Renal pelvis (tissue), 4 donors: ENCODE data around the gene ARSB. TPM values are rescaled to one million over a fixed set of nuclear protein-coding genes. Genes with fewer than 3 reads are reported as not detected.
"Not testable (repeated sequence)": the region's sequence is repeated elsewhere in the genome, so short reads cannot be mapped to it uniquely, and the experiment has no call there.

ENCODE experiments used
- DNase-seq: peaks from one replicate; pipeline ENCODE4 v3.0.0-alpha.2; 2013
- polyA plus RNA-seq, 3 donors: library from polyadenylated mRNA; unstranded; fragments of 120-200 nt; gene quantifications; one replicate each; pipeline ENCODE4 v1.2.1, GENCODE V29; 2013; ENCODE audit not compliant: insufficient read length in 3 of 3

The ARSB gene
- polyA plus RNA-seq, 3 donors: 19.1 to 23.0 (median 21.4) TPM

DNA sequence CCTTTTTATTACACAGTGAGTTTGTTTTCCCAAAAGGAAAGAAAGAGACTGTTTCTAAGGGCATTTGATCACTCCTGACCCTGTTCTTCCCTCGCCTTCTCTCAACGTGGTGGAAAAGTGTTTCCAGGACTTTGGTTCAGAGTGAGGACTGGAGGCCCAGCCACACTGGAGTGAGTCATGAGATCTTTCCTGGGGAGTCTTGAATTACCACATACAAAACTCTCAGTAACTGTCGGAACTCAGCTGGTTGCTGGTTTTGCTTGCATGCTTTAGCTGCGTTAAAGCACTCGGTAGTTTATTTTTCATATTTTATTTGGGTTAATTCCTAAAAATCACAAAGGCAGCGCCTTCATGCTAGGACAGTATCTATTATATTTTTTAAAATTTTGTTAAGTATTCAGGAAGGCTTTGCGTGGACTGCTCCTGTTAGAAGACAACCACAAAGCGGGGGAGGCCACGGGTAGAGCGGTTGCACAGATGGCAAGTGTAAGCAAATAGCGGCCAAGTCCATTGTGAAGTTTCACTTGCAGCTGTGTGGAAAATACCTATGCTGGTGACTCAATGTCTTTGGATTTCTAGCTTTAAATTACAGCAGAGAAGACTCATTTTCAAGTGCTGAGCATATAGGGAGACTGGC, 77.7 kb downstream of the ARSB start:
- no peak for DNase-seq

DNA sequence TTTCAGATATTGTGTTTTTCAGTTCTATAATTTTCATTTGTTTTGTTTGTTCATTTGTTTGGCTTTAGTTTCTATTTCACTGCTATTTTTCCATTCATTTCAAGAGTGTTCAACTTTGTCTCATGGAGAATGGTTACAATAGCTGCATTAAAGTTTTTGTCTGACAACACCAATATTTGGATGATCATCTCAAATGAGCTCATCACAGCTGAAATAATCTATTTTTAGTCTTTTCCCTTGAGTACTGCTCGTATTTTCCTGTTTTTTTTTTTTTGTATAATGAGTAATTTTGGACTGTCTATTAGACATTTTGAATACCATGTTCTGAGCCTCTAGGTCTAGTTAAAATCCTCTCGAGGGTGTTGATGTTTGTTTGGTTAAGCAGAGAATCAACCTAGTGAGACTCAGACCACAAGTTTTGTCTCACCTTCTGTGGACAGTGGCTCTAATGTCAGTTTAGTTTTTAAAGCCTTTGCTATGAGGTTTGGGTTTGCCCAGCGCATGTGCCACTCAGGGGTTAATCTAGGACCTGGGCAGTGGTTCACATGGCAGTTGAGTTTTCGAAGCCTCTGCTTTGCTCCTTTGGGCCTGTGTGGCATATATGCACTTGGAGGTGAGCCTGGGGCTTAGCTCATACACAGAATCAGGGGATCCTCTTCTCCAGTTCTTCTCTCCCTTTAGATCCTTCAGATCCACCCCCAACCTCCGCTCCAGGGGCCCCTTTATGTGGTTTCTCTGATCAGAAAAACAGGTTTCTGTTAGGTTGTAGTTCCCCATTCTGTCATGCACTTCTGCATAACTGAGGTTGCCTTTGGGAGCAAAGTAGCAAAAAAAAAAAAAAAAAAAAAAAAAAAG, 79.8 kb downstream of the ARSB start:
- no peak for DNase-seq

DNA sequence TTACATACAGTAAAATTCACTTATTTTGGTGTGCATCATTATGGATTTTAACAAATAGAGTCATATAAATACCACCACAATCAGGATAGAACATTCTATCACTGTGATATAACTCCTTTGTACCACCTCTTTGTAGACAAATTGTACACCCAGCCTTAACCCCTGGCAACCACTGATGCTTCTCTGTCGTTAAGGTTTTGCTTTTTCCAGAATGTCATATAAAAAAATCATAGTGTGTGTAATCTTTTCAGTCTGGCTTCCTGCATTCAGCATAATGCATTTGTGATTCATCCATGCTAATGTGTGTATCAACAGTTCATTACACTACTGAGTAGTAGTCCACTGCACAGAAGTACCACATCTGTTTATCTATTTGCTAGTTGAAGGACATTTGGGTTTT, 81.2 kb downstream of the ARSB start:
- DNase-seq: no peak

DNA sequence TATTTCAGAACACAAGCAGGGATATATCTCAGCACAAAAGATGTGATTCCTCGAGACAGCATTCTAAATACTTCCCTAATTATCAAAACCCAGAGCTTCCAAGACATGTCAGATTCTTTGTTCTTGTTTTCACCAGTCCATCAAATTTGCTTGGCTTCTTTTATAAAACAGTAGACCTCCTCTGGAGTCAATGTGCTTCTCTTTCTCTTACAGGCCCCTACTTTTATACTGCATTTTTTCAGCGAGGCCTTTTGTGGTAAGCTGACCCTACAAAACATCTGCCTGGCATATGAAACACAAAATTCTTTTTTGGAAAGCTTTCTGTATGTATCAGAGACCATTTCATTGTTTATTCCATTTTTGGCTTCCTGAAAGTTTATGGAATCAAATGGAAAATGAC, 81.8 kb downstream of the ARSB start:
- no peak for DNase-seq

DNA sequence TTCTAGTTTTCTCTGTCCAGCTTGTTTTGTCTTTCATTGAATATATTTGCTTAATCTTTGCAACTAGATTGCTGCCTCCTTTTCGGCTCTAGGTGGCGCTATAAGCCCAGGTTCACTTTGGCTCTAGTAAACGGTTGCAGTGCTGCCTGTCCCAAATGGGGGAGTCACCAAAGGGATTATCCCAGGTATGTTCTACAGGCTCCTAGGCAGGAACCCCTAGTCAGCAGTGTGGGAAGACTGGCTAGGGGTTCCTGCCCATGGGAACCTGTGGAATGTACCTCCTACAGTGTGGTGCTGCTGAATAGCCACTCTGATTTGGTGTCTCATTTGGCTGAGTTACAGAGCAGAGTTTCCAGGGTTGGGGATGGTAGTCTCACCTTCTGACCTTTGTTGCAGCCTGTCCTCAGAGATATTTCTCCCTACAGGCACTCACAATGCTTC, 85.2 kb downstream of the ARSB start:
- DNase-seq: no peak

DNA sequence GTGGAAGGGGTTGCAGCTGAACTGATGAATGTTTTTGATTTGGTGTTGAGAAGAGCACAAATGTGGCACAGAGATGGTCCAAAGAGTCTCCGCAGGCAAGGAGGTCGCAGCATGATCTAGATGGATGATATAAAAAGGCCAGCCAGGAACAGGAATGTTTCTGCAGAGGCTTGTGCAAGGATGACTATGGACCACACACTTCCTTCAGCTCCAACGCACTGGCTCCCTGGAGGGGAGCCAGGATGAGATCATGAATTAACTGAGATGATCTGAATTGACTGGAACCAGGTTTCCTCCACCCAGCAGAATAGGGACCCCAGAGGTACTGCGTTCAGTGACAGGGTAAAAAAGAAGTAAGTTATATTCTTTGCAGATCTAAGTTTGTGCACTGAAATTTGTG, 89.0 kb downstream of the ARSB start:
- no peak for DNase-seq

DNA sequence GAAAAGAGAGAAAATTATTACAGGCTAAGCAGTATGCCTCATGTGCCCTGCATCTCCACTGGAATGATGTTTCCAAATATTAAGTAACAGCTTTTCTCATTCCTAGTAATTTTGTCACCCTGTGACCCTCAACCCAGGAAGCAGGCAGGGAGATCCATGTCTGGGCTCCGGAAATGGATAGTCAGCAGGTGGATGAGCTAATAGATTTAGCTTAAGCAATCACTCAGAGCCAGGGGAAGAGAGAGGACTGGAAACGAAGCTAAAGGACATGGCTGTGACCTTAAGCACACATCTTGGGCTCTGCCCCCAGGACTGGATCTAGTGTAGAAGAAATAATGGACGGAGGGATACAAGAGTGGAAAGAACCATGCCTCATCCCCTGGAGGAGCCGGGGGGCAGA, 89.5 kb downstream of the ARSB start:
- DNase-seq: no peak

DNA sequence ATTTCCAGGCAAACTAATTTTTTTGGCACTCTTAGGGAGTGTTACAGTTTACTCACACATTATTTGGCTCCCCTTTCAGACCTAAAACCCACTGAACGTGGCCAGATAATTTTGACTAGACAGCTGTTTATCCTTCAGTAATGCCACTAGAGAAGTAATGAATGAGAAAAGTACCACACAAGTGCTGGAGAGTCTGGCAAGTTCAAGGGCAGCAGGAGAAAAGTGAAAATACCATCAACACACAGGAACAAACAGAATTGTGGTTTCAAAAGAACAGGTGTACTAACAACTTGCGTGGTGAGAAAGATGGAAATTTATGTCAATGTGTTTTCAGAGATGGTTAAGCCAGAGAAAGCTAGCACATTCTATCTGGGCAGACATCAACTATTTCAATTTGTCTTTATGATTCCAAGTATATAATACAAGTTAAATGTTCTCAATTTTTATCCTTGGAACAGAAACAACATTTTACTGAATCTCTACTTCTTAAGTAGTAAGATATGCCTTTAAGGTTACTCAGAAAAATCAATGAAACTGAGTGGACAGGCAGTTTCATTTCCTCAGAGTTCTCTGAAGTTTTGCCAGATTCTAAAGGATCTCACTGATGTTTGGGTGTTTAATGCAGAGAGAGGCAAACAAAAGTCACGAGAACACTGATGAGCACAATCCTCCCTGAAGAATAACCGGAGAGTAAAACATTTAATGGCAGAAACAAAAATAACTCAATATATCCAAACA, 91.0 kb downstream of the ARSB start:
- DNase-seq: no peak

DNA sequence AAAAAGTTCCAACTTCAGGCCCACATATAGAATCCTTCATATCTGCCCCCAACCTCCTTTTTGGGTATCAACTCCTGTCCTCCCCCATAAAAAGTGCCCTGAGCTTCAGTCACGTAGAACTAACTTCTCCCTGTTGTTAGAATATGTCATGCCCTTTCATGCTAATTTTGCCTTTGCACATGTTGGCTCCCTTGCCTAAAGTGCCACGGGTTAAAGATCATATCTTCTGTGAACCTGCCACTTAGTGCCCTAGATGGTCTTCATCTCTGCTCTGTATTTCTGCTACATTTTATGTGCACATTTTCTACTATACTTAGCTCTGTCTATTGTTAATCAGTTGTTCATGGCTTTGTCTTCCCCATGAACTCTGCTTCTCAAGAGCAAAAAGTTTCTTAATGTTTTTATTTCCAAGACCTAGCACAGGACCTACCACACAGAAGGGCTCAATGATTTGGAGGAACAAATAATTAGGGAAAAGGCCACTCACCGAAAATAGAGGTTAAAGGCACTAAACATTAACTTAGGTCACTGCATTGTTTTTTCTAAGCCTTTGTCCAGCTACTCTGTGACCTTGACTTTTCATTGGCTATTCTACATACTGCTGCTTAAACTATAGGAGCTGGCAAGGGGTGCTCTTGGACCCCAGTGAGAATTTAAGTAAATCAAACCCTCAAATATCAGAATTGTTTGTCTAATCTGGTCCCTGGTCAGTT, 94.3 kb downstream of the ARSB start:
- no peak for DNase-seq

DNA sequence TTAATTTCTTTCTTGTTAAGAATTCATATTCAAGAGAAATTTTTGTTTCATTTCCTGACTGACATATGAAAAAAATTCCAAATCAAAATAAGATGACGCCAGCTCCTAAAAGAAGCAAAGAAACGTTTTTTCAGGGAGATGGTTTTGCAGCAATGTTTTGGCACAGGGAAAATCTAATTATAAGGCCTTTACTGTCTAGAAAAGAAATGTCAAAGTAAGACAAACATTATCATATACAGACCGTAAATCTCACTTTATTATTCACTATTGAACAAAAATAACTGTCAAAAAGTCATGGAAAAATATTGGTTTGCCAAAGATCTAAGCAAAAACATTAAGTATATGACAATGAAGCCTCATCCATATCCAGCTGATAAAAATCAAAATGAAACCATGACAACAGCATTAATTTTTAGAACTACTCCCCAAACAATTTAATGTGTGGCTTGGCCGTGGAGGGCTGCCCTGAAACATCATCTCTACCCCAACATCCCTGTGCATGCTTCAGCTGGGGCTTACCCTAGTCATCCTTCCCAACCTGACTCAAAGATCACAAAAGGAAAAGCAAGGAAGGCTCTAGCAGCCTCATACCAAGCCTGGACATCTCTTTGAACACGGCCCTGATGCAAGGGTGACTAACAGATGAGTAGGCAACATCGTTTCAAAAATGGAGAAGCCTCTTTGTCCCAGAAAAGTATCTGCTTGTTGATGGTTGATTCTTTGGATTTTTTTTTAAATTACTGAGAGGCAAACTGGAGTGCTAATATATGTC, 95.6 kb downstream of the ARSB start:
- no peak for DNase-seq

DNA sequence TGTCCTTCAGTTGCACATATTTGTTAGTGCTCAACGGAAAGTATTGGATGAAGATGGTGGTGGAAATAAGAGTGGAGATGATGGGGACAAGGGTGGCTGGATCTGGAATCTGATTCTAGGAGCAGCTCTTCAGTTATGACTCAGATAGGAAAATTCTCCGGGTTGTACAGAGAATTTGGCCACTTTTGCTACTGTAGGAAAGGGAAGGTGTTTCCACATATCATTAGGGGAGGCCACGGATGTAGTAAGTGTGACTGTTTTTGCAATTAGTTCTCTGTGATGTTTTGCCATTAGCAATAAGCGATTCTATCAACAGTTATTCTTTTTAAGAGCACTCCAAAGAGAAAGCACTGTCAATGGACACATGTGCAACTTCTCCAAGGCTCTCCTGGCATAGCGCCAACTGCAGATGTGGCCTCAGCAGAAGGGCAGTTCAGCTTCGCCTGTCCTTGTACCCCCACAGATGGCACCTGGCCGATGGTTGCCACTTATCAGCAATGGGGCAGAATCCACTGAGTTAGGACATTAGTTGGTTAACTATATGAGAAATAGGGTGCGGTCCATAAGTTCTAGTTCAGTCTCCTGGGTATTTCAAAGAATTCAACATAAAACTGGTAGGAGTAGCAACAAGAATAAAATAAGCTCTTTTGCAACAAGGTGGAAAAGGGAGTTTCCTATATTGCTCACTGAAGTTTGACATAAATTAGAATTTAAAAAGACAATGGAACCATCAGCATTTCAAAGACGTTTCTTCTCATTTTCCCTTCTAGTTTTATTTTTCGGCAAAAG, 96.3 kb downstream of the ARSB start:
- DNase-seq: no peak

DNA sequence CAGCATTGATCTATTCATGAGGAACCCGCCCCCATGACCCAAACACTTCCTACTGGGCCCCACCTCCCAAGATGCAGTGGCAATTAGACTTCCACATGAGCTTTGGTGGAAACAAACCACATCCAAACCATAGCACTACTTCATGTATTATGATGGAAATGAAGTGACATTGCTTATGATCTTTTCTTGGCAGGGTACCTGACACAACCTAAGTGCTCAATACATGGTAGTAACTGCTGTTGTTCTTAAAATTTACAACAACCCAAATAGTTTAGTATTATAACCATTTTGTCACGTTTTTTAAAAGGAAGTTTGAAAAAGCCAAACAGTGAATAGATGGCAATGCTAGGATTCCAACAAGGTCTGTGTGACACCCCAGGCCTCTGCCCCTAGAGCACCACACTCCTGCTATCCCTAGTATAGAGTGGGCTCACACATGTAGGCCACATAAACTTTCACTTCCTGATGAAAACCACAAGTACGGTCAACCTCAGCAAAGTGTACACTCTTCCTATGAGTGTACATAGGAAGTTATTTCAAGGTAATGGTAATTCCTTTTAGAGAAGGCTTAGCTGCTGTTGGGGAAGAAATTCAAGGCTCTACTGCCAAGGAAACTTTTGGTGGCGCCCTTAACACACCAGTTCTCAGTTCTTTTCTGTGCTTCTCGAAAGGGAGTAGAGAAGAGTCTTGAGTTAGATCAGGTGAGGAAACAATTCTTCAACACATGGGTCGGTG, 97.6 kb downstream of the ARSB start:
- DNase-seq: no peak

DNA sequence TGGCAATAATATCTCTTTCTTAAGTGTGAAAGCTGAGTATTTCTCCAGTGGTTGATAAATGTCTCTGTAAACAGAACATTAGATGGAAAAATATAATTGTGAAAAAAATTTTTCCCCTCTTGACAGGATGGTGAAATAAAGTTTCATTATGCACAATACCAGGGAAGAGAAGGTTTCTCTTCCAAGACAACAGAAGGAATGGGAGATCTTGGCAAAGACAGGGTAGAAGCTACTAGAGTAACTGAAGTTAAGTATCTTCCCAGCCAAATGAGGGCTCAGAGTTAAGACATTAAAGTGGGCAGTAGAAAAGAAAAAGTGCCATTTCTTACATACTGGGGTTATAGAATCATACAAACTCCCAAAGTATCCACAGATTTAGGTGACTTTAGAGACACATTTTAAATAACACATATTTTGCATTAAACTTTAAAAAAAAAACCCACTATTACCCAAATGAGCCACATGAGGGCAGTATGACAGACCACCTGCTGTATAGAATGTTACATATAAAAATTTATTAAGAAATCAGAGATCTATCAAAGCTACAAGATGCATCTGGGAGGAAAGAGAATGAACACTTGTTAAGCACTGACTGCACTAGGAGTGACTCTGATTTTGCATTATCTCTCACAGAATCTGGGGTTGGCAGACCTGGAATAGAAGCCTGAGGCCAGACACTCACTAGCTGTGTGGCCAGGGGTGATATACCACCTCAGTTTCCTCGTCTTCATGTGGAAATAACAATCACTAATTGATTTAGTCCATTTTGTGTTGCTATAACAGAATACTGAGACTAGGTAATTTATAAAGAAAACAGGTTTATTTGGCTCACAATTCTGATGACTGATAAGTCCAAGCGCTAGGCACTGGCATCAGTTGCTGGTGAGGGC, 98.5 kb downstream of the ARSB start:
- no peak for DNase-seq

DNA sequence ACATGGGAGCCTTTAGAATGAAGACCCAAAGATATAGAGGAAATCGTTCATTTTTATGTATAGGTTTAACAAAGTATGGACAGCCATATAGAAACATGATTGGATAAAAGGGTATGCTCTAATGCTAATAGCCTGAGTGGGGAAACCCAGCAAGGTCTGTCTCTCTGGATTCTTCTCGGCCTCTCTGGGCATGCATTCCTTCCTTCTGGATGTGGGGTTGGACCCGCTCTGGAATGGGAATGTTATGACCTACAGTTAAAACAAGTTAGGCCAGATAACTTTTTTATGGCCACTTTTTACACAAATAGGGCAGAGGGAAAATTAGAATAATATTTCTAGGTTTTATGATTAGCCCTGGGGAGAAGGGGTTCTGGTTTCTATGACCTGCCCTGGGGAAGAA, 103.2 kb downstream of the ARSB start:
- DNase-seq: no peak

DNA sequence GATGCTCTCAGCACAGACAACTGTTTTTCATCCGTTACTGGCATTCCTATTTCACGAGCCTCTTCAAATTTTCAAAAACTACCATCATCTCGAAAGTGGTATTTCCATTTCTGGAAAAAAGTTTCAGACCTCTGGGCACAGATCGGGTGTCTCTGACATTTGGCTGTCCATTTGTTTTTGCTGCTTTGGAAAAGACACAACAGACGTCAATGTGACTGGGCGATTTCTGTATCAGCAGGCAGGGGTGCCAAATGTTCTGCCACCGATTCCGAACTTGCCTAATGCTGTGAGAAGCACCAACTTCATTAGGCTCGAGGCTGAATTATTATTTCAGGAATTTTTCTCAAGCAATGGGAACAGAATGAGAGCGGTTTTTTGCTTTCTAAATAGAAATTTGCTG, 105.6 kb downstream of the ARSB start:
- no peak for DNase-seq

DNA sequence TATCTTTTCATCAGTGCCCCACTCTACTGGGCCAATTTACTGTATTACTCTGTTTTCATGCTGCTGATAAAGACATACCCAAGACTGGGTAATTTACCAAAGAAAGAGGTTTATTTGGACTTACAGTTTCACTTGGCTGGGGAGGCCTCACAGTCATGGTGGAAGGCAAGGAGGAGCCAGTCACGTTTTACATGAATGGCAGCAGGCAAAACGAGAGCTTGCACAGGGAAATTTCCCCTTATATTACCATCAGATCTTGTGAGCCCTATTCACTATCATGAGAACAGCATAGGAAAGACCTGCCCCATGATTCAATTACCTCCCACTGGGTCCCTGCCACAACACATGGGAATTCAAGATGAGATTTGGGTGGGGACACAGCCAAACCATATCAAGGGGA, 119.0 kb downstream of the ARSB start:
- DNase-seq: not testable (repeated sequence)

DNA sequence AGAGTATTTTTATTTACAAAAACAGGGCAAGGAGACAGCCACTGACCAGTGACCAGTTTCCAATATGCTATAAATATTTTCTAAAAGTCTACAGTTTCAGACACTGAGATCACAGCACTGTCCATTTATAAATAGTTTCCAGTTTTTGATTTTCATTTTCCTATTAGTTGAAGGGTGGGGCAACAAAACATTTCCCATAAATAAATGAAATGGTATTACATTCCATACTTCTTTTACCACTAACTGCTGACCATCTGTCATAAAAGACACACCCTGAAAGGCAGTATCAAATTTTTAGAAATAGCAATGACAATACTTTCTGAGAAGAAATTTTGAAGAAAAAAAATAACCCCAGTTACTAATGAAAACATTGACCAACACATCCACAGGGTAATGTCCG, 126.7 kb downstream of the ARSB start:
- no peak for DNase-seq

DNA sequence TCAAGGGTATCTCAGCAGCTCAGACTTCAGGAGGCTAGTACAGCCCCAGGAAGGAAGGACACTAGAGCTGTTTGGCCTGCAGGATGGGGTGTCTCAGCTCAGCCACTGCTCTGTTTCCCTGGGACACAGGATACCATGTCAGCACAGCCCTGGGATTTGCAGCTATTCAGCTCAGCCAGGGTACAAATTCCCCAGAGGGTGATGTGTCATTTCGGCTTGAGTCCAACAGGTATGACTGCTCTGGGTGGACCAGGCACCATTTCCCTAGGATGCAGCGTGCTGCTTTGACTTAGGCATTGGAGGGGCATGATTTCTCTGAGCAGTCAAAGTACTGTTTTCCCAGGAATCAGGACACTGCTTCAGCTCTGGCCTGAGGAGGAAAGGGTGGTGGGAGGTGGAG, 130.1 kb downstream of the ARSB start:
- DNase-seq: no peak

DNA sequence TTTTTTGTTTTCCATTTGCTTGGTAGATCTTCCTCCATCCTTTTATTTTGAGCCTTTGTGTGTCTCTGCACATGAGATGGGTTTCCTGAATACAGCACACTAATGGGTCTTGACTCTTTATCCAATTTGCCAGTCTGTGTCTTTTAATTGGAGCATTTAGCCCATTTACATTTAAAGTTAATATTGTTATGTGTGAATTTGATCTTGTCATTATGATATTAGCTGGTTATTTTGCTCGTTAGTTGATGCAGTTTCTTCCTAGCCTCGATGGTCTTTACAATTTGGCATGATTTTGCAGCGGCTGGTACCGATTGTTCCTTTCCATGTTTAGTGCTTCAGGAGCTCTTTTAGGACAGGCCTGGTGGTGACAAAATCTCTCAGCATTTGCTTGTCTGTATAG, 133.2 kb downstream of the ARSB start:
- not testable (repeated sequence) for DNase-seq
